ENCODE measurements around the gene TBC1D3G.
"Not testable (repeated sequence)": the region's sequence is repeated elsewhere in the genome, so short reads cannot be mapped to it uniquely, and the experiment has no call there.

Gene TBC1D3G

DNA sequence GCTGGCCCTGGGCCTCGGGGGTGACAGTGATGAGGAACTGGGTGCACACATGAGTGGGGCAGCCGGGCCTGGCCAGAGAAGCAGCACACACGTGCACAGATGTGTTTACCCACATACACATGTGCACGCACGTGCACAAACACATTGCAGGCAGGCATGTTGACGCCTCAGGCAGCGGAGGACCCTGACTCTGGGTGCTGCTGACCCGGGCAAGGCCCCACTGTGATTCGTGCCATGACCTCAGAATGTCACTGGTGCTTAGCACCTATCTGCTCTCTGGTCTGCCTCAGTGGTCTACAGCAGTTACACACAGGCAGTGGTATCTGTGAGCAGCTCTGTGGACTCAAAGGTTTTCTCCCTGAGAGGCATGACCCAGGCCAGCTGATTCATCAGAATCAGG, at the start of gene TBC1D3G:
Gene TBC1D3G (plus strand): TSS at position 301 of the 400 bp plus-strand sequence. CDS start 1,528 bp downstream, outside the sequence.
- DNase-seq: not testable (repeated sequence)

- not testable (repeated sequence) for DNase-seq
These were observed 40.4 kb upstream of the TBC1D3G start for GRCh38 chr17:36283256-36283655.

DNA sequence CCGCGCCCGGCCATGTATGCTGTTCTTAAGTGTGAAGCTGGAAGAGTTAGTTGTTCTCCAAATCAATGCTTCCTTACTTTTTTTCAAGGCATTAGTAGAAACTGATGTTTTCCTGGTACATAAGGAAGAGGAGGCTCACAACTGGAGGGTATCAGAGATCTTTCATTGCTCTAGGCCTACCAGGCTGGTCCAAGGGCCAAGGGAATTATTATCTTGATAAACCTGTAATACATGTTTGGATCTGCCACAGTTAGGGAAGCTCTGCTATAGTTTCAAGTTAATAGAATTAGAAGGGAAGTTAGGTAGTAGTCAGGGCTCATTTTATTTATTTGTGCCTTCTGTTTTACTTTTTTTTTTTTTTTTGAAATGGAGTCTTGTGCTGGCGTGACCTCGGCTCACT, 39.5 kb upstream of the TBC1D3G start:
- DNase-seq: not testable (repeated sequence)

DNA sequence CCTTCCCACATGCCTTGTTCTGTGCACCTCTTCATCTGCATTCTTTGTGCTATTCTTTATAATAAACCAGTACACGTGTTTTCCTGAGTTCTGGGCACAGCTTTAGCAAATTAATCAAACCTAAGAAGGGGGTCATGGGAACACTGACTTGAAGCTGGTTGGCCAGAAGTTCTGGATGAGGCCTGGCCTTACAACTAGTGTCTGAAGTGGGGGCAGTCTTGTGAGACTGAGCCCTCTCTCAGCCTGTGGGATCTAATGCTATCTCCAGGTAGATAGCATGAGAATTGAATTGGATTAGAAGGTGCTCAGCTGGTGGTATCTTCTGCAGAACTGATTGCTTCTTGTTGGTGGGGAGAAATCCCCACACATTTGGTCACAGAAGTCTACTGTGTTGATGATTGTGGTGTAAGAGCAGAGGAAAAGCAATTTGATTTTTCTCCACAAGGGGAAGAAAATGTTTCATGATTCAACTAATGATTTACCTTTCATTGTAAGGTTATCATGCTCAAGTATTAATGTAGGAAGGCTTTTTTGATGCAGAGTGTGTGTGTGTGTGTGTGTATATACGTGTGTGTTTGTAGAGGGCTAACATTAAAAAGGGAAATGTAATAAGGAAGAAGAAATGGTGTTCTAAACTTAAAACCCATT, 33.6 kb upstream of the TBC1D3G start:
- DNase-seq: not testable (repeated sequence)

DNA sequence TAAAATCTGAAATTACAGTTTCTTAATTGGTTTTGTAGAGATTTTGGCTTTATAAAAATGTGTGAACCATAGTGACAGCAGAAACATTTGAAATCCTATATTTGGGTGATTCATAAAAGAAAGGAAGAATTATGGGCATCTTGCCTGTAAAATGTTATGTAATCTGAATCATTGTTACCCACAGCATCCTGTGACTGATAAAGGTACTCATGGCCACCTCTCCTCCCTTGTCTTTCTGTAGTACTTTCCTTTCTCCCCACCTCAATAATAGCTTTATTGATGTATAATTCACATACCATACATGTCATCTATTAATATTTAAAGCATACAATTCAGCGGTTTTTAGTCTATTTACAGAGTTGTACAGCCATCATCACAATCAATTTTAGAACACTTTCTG, 28.5 kb upstream of the TBC1D3G start:
- DNase-seq: not testable (repeated sequence)

DNA sequence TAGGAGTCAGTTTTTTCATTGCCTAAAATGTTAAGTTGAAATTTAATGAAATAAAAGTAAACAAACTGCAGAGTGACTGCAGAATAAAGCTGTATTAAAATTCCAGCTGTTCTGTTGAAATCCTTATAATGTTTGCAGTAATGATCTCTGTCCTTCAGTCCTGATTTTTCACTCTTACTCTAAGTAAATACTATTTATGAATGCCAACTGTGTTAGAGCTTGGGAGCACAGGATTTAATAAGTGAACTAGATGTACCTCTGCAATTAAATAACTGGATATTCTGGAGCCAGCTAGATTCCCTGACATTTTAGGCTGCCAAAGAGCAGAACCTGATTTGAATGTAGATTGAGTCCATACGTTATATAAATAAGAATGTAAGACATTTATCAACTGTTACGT, 7.9 kb upstream of the TBC1D3G start:
- DNase-seq: not testable (repeated sequence)

DNA sequence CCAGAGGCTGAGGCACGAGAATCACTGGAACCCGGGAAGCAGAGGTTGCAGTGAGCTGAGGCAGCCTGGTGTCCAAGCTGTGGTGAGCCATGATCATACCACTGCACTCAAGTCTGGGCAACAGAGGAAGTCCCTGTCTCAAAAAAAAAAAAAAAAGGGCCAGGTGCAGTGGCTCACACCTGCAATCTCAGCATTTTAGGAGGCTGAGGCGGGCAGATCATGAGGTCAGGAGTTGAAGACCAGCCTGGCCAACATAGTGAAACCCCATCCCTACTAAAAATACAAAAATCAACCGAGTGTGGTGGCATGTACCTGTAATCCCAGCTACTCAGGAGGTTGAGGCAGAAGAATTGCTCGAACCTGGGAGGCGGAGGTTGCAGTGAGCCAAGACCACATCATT, 38.8 kb downstream of the TBC1D3G start:
- not testable (repeated sequence) for DNase-seq

DNA sequence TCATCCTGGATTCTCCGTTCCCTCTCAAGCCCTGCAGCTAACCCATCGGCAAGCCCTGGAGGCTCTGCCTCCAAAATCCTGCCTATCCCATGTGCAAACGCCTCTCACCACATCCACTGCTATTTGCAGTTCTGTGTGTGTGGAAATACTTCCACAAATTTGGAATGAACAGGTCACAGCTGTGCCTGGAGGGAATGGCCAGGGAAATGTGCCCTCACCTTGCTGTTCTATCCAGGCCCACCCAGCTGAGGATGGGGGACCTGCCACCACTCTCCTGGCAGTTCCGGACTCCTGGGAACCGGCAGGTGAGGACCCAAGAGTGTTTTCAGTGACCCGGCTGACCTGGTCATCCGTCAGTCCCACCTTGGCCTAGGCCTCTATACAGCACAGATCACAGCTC, 52.3 kb downstream of the TBC1D3G start:
- not testable (repeated sequence) for DNase-seq

Data from activated CD4-positive, alpha-beta T cell treated with anti-CD3 and anti-CD28 coated beads for 48 hours (primary cell).